Esophagus squamous epithelium (tissue), 5 donors: Measurements from ENCODE around the gene ACSF3. TPM values are rescaled to one million over a fixed set of nuclear protein-coding genes. Genes with fewer than 3 reads are reported as not detected.

Experiments
- DNase-seq: peaks from one replicate; lab custom pipeline; 2025; lab: John Stamatoyannopoulos, UW
- H3K27ac ChIP-seq, 4 donors: fragments of 200-600 bp; sonication (generic); one replicate each; pipeline ENCODE4 v1.5.1; 2016 to 2019; ENCODE audit warnings: mild to moderate bottlenecking in 1 of 4
- H3K27me3 ChIP-seq, 4 donors: fragments of 200-600 bp; sonication (generic); 1 replicate in 3 of 4; 2 replicates in 1 of 4; pipeline versions ENCODE4 v1.5.1 to v1.6.0; 2017 to 2021; ENCODE audit warnings: antibody characterized with exemption in 1 of 4
- H3K36me3 ChIP-seq, 3 donors: fragments of 200-600 bp; sonication (generic); one replicate each; pipeline ENCODE4 v1.5.1; 2016 to 2019
- H3K4me1 ChIP-seq, 3 donors: fragments of 200-600 bp; sonication (generic); one replicate each; pipeline ENCODE4 v1.5.1; 2017 to 2019
- H3K4me3 ChIP-seq, 4 donors: fragments of 200-600 bp; sonication (generic); 1 replicate in 3 of 4; 2 replicates in 1 of 4; pipeline ENCODE4 v1.5.1; 2016 to 2019; ENCODE audit warnings: mild to moderate bottlenecking in 2 of 4, moderate library complexity in 1 of 4
- H3K9me3 ChIP-seq, 3 donors: fragments of 200-600 bp; sonication (generic); one replicate each; pipeline ENCODE4 v1.5.1; 2016 to 2019
- CTCF ChIP-seq, 6 experiments: fragments of 450-650 bp in 4 of 6; fragments of 200-600 bp in 2 of 6; sonication (generic) in 2 of 6; IDR thresholded peaks; one replicate each; pipeline ENCODE4 v1.5.1; 2016 to 2019; ENCODE audit warnings: antibody characterized with exemption in 6 of 6, mild to moderate bottlenecking in 4 of 6, moderate library complexity in 4 of 6
- POLR2A ChIP-seq, 4 donors: fragments of 450-650 bp; IDR thresholded peaks; one replicate each; pipeline ENCODE4 v1.6.1; 2017; ENCODE audit warnings: antibody characterized with exemption in 4 of 4, mild to moderate bottlenecking in 4 of 4, moderate library complexity in 3 of 4
- WGBS, 2 donors: methylation state at CpG; one replicate each; pipeline ENCODE4 v1.1.5; 2018; 5-methylcytosine and 5-hydroxymethylcytosine counted together
- intact Hi-C: fragments of 100-400 bp; cut with DNase I; formaldehyde crosslinking; loops from one replicate; pipeline ENCODE4 v1.15.0; 2022
- total RNA-seq, 4 donors: library from RNA; depleted of rRNA; stranded (reverse); fragments of >200 nt; gene quantifications; one replicate each; pipeline ENCODE4 v1.1.0, GENCODE V29; 2016
- donor health status: DM: yes; HTN: yes; CAD: no.

Gene ACSF3
- total RNA-seq, 4 donors from 2014 or later = 15.1 to 21.1 (median 17.4) TPM

DNA sequence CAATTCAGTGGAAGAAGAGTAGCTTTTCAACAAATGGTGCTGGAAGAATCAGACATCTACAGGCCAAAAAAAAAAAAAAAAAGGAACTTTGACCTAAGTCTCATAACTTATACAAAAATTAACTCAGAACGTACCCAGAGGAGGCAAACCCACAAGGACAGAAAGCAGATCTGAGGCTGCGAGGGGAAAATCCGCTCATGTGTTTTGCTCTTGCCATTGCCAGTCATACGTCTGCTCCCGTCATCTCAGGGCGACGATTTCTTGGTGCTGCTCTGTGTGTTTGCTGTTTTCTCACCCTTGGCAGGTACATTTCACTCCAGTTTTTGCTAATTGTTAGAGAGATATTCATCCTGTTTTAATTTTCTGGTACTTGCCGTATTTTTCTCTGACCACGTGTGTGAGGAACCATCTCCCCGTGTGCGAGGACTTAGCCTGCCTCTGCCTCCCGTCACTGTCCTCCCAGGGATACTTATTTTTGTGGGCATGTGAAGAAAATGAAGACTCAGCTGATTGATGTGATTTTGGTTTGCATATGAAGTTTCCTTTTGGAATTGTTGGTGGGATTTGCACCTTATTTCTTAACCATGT, 33.4 kb upstream of the ACSF3 start:
- H3K9me3 ChIP-seq = no peaks in the 10 kb centered on the region
- H3K4me3 ChIP-seq = no peak overlapping the region
- H3K4me1 ChIP-seq = no peaks in the 10 kb centered on the region
- no peak for DNase-seq
- WGBS, 2 donors = 56 to 68% methylated on average over 12 of the region's 12 CpGs
- no peaks in the 10 kb centered on the region for H3K36me3 ChIP-seq
- intact Hi-C loops = no loop called here
- TF ChIP-seq POLR2A (IDR thresholded peaks at IDR 0.05) (no peak), CTCF (IDR thresholded peaks at IDR 0.05) (no peak)
- H3K27ac ChIP-seq = no peak overlapping the region
- peaks cover 0 to 86% (median 0%) of the 10 kb centered on the region in 4 donors for H3K27me3 ChIP-seq

GRCh38 chr16:89061086-89061485, 32.6 kb upstream of the ACSF3 start:
- peaks cover 0 to 86% (median 0%) of the 10 kb centered on the region in 4 donors for H3K27me3 ChIP-seq

GRCh38 chr16:89061590-89062380, 31.9 kb upstream of the ACSF3 start:
- no peaks in the 10 kb centered on the region for H3K9me3 ChIP-seq

More at GRCh38 chr16:89061086-89061485, 32.6 kb upstream of the ACSF3 start:
- Histone ChIP-seq H3K9me3 (no peaks in the 10 kb centered on the region), H3K4me1 (no peaks in the 10 kb centered on the region), H3K4me3 (no peak overlapping the region), H3K27ac (no peak overlapping the region), H3K36me3 (no peaks in the 10 kb centered on the region)
- intact Hi-C loops = no loop called here
- WGBS, 2 donors = 74 to 83% methylated on average over 21 of the region's 21 CpGs
- no peak for DNase-seq
- TF ChIP-seq POLR2A (IDR thresholded peaks at IDR 0.05) (no peak), CTCF (IDR thresholded peaks at IDR 0.05) (no peak)

GRCh38 chr16:89062389-89063345, 31.0 kb upstream of the ACSF3 start:
- H3K27me3 ChIP-seq = peaks cover 0 to 87% (median 0%) of the 10 kb centered on the region in 4 donors
- H3K4me3 ChIP-seq = no peak overlapping the region
- no peaks in the 10 kb centered on the region for H3K36me3 ChIP-seq
- intact Hi-C loops = no loop called here
- no peak for DNase-seq
- H3K9me3 ChIP-seq = no peaks in the 10 kb centered on the region
- 77 to 78% methylated on average over 13 to 21 of the region's 30 CpGs for WGBS, 2 donors
- no peak overlapping the region for H3K27ac ChIP-seq
- TF ChIP-seq POLR2A (IDR thresholded peaks at IDR 0.05) = no peak
- no peaks in the 10 kb centered on the region for H3K4me1 ChIP-seq

More at GRCh38 chr16:89061590-89062380, 31.9 kb upstream of the ACSF3 start:
- 71 to 81% methylated on average over 3 to 6 of the region's 17 CpGs for WGBS, 2 donors
- no peak for DNase-seq
- Histone ChIP-seq H3K27ac (no peak overlapping the region), H3K27me3 (peaks cover 0 to 87% (median 0%) of the 10 kb centered on the region in 4 donors), H3K4me1 (no peaks in the 10 kb centered on the region), H3K4me3 (no peak overlapping the region), H3K36me3 (no peaks in the 10 kb centered on the region)
- TF ChIP-seq CTCF (IDR thresholded peaks at IDR 0.05) = no peak
- no peak for TF ChIP-seq POLR2A (IDR thresholded peaks at IDR 0.05)
- intact Hi-C loops = no loop called here

- intact Hi-C loops = no loop called here
- peaks cover 0 to 85% (median 0%) of the 10 kb centered on the region in 4 donors for H3K27me3 ChIP-seq
- H3K4me1 ChIP-seq = no peaks in the 10 kb centered on the region
- TF ChIP-seq POLR2A (IDR thresholded peaks at IDR 0.05) (no peak), CTCF (IDR thresholded peaks at IDR 0.05) (no peak)
- DNase-seq = no peak
- H3K4me3 ChIP-seq = no peak overlapping the region
- no peaks in the 10 kb centered on the region for H3K36me3 ChIP-seq
- 73% methylated on average over 7 of the region's 17 CpGs; no CpG with 5 or more reads in 1 of the 2 donors for WGBS, 2 donors
- peak overlapping the region in 1 of 4 donors; percentile 7 for H3K27ac ChIP-seq
- no peaks in the 10 kb centered on the region for H3K9me3 ChIP-seq
These were observed 29.8 kb upstream of the ACSF3 start for GRCh38 chr16:89063768-89064320.
